ENCODE results near the gene TCAIM. TPM values are rescaled to one million over a fixed set of nuclear protein-coding genes. Genes with fewer than 3 reads are reported as not detected.

Gene TCAIM
- total and polyA plus RNA-seq, 2 donors (not counting 3 experiments of a cell fraction or from before 2014, with no cell fraction given): 9.2 to 18.2 TPM

- POLR2A ChIA-PET: no interaction called here
- TF ChIP-seq FOS (IDR thresholded peaks at IDR 0.05; ENCODE audit: borderline replicate concordance, insufficient read depth, low read length): no peak
- TF ChIP-seq MAX (IDR thresholded peaks at IDR 0.05; ENCODE audit: insufficient read depth, insufficient read length): no peak
- no peak for TF ChIP-seq MYC (IDR thresholded peaks at IDR 0.05; ENCODE audit: low read depth, low read length)
- TF ChIP-seq POLR2A (IDR thresholded peaks at IDR 0.05; ENCODE audit: low read depth, low read length): no peak
- TF ChIP-seq EZH2 (IDR thresholded peaks at IDR 0.05; ENCODE audit: borderline replicate concordance, low read depth, low read length, severe bottlenecking): no peak
- TF ChIP-seq POLR2AphosphoS5 (IDR thresholded peaks at IDR 0.05; ENCODE audit: insufficient read depth, low read depth, low read length): no peak
- TF ChIP-seq, protein P1, sequence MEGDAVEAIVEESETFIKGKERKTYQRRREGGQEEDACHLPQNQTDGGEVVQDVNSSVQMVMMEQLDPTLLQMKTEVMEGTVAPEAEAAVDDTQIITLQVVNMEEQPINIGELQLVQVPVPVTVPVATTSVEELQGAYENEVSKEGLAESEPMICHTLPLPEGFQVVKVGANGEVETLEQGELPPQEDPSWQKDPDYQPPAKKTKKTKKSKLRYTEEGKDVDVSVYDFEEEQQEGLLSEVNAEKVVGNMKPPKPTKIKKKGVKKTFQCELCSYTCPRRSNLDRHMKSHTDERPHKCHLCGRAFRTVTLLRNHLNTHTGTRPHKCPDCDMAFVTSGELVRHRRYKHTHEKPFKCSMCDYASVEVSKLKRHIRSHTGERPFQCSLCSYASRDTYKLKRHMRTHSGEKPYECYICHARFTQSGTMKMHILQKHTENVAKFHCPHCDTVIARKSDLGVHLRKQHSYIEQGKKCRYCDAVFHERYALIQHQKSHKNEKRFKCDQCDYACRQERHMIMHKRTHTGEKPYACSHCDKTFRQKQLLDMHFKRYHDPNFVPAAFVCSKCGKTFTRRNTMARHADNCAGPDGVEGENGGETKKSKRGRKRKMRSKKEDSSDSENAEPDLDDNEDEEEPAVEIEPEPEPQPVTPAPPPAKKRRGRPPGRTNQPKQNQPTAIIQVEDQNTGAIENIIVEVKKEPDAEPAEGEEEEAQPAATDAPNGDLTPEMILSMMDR (IDR thresholded peaks at IDR 0.05; ENCODE audit: extremely low read depth in 1 of 2, insufficient read depth in 1 of 2, low read depth in 1 of 2, low read length in 2 of 2): no peak
- TF ChIP-seq GATA2 (IDR thresholded peaks at IDR 0.05; ENCODE audit: insufficient read depth, insufficient read length, low read depth, low read length): no peak
- TF ChIP-seq JUN (IDR thresholded peaks at IDR 0.05; ENCODE audit: borderline replicate concordance, insufficient read depth, insufficient read length, low read depth): no peak
- no peak for FAIRE-seq
Measured at GRCh38 chr3:44363591-44363990, 25.0 kb downstream of the TCAIM start.

More at GRCh38 chr3:44363591-44363990, 25.0 kb downstream of the TCAIM start:
- no peaks in the 10 kb centered on the region for H4K20me1 ChIP-seq (replicated peaks; ENCODE audit: control insufficient read depth, extremely low read depth, insufficient read depth, low read length)
- H3K4me1 ChIP-seq (ENCODE audit: control insufficient read depth, extremely low read depth, insufficient read depth, low read length): no peaks in the 10 kb centered on the region
- CTCF ChIA-PET: no interaction called here
- no TSS peak for BruUV-seq (replicated peaks)
- H3K36me3 ChIP-seq (ENCODE audit: control insufficient read depth in 2 of 2, extremely low read depth in 1 of 2, insufficient read depth in 2 of 2, low read length in 2 of 2): peaks cover 0 to 2% of the 10 kb centered on the region in 2 experiments
- H3K27me3 ChIP-seq (ENCODE audit: control insufficient read depth in 2 of 2, insufficient read depth in 2 of 2, low read length in 2 of 2): no peaks in the 10 kb centered on the region
- no peaks in the 10 kb centered on the region for H3K9me1 ChIP-seq (replicated peaks; ENCODE audit: control insufficient read depth, extremely low read depth, insufficient read depth, low read length)
- DNase-seq (ENCODE audit: low read depth, low spot score): no peak
- H3K4me2 ChIP-seq (ENCODE audit: insufficient read depth, low read length): no peak overlapping the region
- H3K9me3 ChIP-seq (replicated peaks; ENCODE audit: control insufficient read depth, insufficient read depth, low read length): no peaks in the 10 kb centered on the region
- no peaks in the 10 kb centered on the region for H3K79me2 ChIP-seq (ENCODE audit: control insufficient read depth, insufficient read depth, low read length)
- no peak overlapping the region for H3K27ac ChIP-seq (ENCODE audit: insufficient read depth, low read depth, low read length)
- intact Hi-C loops (cut with micrococcal nuclease) (no loop called here), dilution Hi-C loops (cut with MboI; ENCODE audit: extremely low pct_ligation_motif_present, low sequenced_read_pairs) (no loop called here)
- no peak overlapping the region for H3K9ac ChIP-seq (replicated peaks; ENCODE audit: extremely low read depth, insufficient read depth, low read length)
- no peak overlapping the region for H2AFZ ChIP-seq (ENCODE audit: low read depth, low read length)
- H3K4me3 ChIP-seq (replicated peaks in 1 of 3; ENCODE audit: insufficient read depth in 1 of 3, low read depth in 1 of 3, low read length in 3 of 3): no peak overlapping the region
